ENCODE measurements around the gene CYP4V2.

The CYP4V2 gene

DNA sequence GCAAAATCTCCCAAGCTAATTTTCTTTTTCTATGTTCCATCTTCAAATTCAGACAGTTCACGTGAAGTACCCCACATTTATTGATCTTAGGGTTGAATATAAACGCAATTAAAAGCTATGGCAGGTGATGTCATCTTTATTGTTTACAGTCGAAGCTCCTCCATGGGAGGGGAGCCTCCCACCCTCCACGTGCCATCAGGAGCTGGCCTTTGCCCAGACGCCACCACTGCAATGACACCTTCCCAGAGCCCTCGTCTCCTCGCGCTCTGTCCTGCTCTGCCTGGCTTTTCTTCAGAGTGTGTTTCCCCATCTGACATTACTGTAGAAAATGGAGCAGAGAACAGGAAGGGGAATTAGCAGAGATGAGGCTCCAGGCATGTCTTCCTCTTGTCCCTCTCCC, 18.8 kb upstream of the CYP4V2 start:
- DNase-seq: no peak

- no peak for DNase-seq
Measured at GRCh38 chr4:186188107-186188506, 3.3 kb upstream of the CYP4V2 start.

DNA sequence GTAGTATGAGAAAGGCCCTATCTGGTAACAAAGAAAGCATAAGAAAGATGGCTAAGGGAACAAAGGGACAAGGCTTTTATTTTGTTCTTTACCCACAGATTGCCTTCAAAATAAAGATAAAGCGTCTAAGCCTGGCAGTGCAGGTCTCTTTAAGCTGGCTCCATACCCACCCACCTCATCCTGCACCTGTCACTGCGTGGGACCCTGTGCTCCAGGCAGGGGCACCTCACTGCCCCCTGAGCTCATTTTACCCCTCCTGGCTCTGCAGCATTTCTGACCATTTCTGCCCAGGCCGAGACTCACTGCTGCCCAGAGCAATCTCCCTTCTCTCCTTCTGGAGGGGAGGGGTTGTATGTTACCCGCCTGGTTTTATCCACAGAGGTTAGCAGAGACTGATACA, 1.7 kb upstream of the CYP4V2 start:
- peak in 2 of 56 donors; percentile 10 to 31 for DNase-seq

DNA sequence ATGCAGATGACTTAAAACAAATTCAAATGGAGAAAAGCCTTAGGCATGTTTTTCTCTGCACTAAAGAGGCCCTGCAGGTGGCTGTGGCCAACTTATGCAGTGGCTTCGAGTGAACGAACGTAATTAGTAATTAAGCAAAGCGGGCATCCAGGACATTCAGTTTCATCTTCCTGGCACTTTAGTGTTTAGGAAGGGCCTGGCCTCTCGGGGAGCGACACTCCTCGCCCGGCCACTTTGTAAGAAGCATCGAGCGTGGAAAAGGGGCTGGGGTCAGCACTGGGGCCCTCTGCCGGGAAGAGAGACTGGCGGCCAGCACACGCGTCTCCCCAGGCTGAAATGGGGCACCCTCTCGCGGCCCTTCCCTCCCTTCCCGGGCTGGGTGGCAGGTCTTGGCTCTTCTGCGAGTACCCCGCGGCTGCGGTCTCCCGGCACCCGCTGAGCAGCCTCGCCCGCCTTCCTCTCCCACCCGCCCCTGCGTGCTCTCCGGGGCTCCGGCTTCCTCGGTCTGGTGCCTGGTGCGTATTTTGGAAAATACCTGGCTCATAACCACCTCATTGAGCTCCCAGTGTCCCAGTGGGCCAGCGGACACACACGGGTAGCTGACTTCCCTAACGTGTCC, 677 bp upstream of the CYP4V2 start:
- peak in 32 of 56 donors; percentile 24 to 86 (median 71) for DNase-seq

GRCh38 chr4:186192066-186192612, 772 bp downstream of the CYP4V2 start:
- DNase-seq: peak in 42 of 56 donors; percentile 21 to 80 (median 56)

DNA sequence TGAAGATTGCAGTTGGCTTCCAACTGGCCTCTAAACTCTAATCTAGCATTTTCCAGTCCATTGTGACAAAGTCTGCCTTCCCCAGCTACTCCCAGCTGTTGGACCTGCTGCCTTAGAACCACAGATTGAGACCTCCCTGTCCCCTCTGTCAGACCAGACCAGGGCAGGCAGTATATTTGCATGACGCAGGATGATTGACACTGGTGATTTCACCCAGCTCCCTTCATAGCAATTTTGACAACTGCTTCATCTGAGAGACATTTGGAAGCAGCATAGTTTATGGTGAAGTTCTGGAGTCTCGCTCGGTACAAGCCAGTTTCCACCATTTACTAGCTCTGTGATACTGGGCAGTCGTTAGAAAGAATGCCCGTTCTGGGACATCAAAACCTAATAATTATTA, 2.5 kb downstream of the CYP4V2 start:
- no peak for DNase-seq

GRCh38 chr4:186196063-186196462, 4.7 kb downstream of the CYP4V2 start:
- DNase-seq: no peak

GRCh38 chr4:186200516-186200915, 9.1 kb downstream of the CYP4V2 start:
- DNase-seq: no peak

DNA sequence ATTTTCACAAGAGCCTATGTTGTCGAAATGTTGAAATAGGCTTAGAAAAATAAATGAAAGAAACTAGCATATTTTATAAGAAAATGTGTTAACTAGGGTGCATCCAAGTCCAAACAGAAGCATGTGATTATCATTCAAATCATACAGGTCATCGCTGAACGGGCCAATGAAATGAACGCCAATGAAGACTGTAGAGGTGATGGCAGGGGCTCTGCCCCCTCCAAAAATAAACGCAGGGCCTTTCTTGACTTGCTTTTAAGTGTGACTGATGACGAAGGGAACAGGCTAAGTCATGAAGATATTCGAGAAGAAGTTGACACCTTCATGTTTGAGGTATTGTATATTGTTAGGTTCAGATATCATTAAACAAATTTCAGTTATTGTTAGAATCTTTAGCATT, 9.6 kb downstream of the CYP4V2 start:
- no peak for DNase-seq

- DNase-seq: no peak
Measured at GRCh38 chr4:186201535-186202230, 10.3 kb downstream of the CYP4V2 start.

DNA sequence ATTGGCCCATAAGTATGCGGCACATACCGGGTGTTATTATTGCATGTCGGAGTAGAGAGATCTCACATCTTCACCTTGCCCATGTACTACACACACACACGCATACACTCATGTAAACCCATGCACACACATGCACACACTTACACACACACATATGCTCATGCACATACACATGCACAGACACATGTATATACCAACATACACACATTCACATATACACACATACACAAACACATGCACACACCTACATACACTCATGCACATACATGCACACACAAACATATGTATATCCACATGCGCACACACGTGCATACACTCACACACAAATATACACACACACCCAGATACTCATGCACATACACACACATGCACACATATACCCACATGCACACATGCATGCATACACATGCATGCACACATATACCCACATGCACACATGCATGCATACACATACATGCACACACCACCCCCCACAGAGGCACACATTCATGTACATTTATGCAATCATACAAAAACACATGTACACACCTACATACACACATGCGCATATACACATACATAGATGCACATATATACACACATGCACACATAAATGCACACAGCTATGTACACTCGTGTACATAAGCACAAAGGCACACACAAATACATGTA, 11.2 kb downstream of the CYP4V2 start:
- DNase-seq: no peak

GRCh38 chr4:186203406-186203805, 12.0 kb downstream of the CYP4V2 start:
- peak in 2 of 56 donors; percentile 11 to 24 for DNase-seq

DNA sequence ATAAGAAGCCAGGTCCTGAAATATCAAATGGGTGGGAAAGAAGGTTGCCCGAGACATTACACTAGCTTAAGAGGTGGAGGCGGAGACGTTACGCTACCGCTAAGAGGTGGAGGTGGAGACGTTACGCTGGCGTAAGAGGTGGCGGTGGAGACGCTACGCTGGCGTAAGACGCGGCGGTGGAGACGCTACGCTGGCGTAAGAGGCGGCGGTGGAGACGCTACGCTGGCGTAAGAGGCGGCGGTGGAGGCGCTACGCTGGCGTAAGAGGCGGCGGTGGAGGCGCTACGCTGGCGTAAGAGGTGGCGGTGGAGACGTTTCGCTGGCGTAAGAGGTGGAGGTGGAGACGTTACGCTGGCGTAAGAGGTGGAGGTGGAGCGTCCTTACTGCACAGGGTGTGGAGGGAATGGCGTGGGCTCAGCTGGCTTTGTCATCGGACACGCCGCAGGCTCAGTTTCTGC, 12.8 kb downstream of the CYP4V2 start:
- peak in 9 of 56 donors; percentile 9 to 73 (median 50) for DNase-seq

GRCh38 chr4:186204686-186205085, 13.3 kb downstream of the CYP4V2 start:
- DNase-seq: no peak

- no peak for DNase-seq
Measured at GRCh38 chr4:186205156-186205555, 13.8 kb downstream of the CYP4V2 start.

DNA sequence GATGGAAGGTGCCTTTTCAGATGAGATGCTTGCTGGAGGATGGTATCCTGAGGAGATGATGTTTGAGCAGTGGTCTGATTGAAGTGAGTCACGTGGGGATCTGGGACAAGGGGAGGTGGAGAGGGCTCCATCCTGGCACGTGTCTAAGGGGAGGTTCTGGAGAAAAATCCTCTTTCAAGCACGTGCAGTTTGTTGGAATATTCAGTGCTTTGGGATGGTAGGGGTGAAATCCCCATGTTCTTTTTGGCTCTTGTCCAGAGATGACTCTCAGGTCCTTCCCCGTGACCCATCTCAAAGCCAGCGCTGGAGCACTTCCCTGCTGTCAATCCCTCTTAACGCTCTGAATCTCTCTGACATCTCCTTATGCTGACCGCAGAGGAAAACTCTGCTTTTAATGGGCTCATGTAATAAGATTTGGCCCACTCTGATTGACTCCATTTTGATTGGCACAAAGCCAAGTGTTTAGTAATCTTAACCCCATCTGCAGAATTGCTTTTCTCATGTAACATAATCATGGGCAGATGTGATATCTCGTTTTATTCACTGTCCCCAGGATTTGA, 25.2 kb downstream of the CYP4V2 start:
- DNase-seq: no peak

DNA sequence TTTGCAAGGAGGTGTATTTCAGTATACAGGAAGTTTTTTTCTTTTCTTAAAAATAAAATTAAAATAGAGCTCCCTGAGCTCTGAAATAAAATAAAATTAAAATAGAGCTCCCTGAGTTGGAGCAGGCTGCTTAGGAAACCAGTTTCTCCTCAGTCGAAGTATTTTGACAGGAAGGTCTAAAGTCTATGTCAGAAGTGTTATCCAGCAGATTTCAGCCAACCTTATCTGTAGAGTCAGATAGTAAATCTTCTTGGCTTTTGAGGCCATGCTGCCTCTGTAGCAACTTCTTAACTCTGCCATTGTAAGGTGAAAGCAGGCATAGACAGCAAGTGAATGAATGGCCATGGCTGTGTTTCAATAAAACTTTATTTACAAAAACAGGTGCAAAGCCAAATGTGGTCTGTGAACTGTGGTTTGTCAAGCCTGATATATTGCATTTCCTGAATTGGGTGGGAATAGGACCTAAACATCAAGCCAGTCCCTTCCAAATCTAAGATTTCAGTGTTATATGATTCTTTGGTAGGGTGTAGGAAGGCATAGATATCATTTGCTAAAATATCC, 26.4 kb downstream of the CYP4V2 start:
- no peak for DNase-seq

GRCh38 chr4:186221624-186222023, 30.3 kb downstream of the CYP4V2 start:
- DNase-seq: no peak

DNA sequence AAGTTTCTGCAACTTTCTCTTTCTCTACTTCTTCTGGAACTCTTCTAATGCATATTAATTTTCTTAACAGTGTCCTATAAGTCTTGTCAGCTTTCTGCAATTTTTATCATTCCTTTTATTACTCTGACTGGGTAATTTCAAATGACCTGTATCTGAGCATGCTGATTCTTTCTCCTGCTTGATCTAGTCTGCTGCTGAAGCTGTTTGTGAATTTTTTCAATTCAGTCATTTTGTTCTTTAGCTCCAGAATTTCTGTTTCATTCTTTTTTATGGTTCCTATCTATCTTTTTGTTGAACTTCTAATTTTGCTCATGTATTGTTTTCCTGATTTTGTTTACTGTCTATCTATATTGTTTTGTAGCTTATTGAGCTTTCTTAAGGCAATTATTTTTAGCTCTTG, 34.5 kb downstream of the CYP4V2 start:
- no peak for DNase-seq

DNA sequence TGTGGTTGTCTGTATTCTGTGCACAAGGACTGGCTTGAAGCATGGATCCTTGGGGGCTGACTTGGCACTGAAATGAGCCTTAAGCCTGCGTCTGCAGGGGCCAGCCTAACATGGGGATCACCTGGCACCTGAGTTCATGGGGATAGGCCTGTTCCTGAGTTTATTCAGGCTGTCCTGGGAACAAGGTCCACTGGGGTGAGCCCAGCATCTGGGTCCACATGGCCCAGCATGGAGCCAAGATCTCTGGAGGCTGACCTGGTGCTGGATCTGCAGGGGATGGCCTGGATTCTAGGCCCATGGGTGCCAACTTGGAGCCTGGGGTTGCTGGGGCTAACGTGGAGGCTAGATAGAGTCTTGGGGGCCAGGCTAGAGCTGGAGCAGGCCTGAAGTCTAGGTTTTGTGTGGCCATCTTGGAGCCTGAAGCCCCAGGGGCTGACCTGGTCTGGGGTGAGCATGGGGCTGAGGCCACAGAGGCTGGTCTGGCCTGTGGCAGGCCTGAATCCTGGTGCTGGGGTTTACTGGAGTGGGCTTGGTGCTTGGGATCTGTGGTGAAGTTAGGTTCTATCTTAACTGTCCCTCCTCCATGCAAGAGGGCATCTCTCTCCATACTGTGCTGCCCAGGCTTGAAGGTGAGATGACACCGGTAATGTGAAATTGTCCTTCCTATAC, 35.3 kb downstream of the CYP4V2 start:
- DNase-seq: no peak

DNA sequence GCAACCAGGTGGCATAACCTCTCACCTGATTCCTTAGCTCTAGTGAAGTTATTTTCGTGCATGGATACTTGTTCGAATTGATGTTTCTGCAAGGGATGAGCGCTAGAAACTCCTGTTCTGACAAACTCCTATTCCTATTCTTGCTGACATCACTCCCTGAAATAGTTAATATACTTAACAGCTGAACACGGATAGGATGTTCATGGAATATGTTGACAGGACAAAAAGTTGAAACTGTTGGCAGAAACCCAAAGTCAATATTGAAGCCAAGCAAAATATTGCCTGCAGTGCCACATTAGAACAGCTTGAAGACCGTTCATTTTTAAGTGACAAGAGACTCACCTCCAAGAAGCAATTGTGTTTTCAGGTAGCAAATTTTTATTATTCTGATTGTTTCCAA, 35.9 kb downstream of the CYP4V2 start, which contains the start of gene KLKB1:
KLKB1 (plus strand) TSS at position 287 of the 400 bp plus-strand sequence. CDS start 689 bp downstream, outside the sequence.
- DNase-seq: no peak
